ENCODE results near the gene DNHD1. TPM values are rescaled to one million over a fixed set of nuclear protein-coding genes. Genes with fewer than 3 reads are reported as not detected.

Gene DNHD1
- total and polyA plus RNA-seq, 2 of the 8 experiments (the other 6 are each of a cell fraction or from before 2014, with no cell fraction given): 5.0 to 6.8 TPM

DNA sequence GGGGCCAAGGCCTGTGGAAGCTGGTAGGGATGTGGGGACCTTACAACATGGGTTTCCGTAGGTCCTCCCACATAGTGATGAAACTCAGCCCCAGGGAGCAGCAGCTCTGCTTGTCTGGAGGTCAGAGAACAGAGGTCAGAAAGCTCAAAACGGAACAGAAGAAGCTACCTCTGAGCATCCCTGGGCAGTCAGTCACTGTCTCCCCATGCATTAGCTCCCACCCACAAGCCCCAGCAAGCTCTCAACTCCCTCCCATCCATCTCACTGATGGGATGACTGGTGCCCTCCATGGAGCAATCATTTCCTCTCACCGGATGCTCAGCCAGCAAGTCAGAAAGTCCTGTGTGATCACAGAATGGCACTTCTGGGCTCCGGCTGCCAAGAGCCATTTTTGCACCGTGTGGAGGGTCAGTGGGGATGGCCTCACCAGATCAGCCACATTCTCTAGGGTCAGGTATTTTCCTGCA, 120.3 kb downstream of the DNHD1 start:
- Histone ChIP-seq H3K79me2 (ENCODE audit: control insufficient read depth in 1 of 2, insufficient read depth in 2 of 2, low read length in 2 of 2) (peaks cover 0 to 8% of the 10 kb centered on the region in 2 experiments; a peak in 1 of 4 replicates), H3K14ac (ENCODE audit: insufficient read length) (no peak overlapping the region), H2BK15ac (ENCODE audit: low read length) (no peak overlapping the region), H2BK20ac (ENCODE audit: low read length) (no peak overlapping the region), H3K79me1 (ENCODE audit: low read depth, low read length) (no peaks in the 10 kb centered on the region; the same call in none of the 2 replicates), H3K4me3 (ENCODE audit: extremely low read depth in 1 of 4, insufficient read depth in 2 of 4, low read depth in 3 of 4, low read length in 4 of 4) (no peak overlapping the region), H4K20me1 (replicated peaks in 1 of 2; ENCODE audit: control insufficient read depth in 1 of 2, insufficient read depth in 2 of 2, low read length in 2 of 2) (no peaks in the 10 kb centered on the region), H2AFZ (ENCODE audit: low read length) (no peak overlapping the region), H3K27ac (ENCODE audit: low read depth, low read length) (no peak overlapping the region), H3K4ac (replicated peaks; ENCODE audit: insufficient read length, low read depth, low read length) (no peak overlapping the region), H2BK12ac (ENCODE audit: low read depth, low read length) (no peak overlapping the region), H2AK5ac (ENCODE audit: low read depth, low read length) (no peak overlapping the region), H4K8ac (ENCODE audit: extremely low read depth, insufficient read depth, low read length) (no peak overlapping the region), H3K9ac (replicated peaks in 1 of 4; ENCODE audit: extremely low read depth in 1 of 4, low read depth in 3 of 4, low read length in 3 of 4) (no peak overlapping the region), H2BK5ac (ENCODE audit: low read depth, low read length) (no peak overlapping the region), H3K9me3 (ENCODE audit: insufficient read depth in 2 of 2, low read depth in 1 of 2, low read length in 1 of 2) (no peaks in the 10 kb centered on the region), H3K4me1 (replicated peaks in 1 of 4; ENCODE audit: control insufficient read depth in 3 of 4, insufficient read depth in 4 of 4, low read length in 3 of 4) (peaks cover 0 to 7% (median 4%) of the 10 kb centered on the region in 4 experiments; a peak in 3 of 7 replicates), H3K56ac (replicated peaks; ENCODE audit: insufficient read length, low read depth, low read length) (no peak overlapping the region), H3K23ac (ENCODE audit: insufficient read length) (no peak overlapping the region), H3K4me2 (ENCODE audit: insufficient read depth in 1 of 2, low read depth in 2 of 2, low read length in 2 of 2) (no peak overlapping the region), H3K36me3 (ENCODE audit: control insufficient read depth in 2 of 4, insufficient read depth in 4 of 4, low read length in 3 of 4) (peaks cover 0 to 4% (median 2%) of the 10 kb centered on the region in 4 experiments; a peak in 4 of 8 replicates), H3K18ac (ENCODE audit: extremely low read depth, low read length) (no peak overlapping the region), H4K91ac (replicated peaks; ENCODE audit: insufficient read length, low read length) (no peak overlapping the region), H3K23me2 (ENCODE audit: low read depth, low read length) (peaks cover 11% of the 10 kb centered on the region), H3K27me3 (replicated peaks in 1 of 4; ENCODE audit: control insufficient read depth in 3 of 4, extremely low read depth in 1 of 4, insufficient read depth in 3 of 4, low read length in 3 of 4) (no peaks in the 10 kb centered on the region), H4K5ac (ENCODE audit: insufficient read length, low read depth, low read length) (no peak overlapping the region), H2BK120ac (replicated peaks; ENCODE audit: low read depth, low read length) (no peak overlapping the region)
- WGBS, 2 experiments (ENCODE audit: extremely low coverage in 1 of 2, insufficient coverage in 1 of 2, insufficient read length in 1 of 2, insufficient replicate concordance in 2 of 2, low coverage in 1 of 2, low lambda C conversion rate in 2 of 2, missing lambda C conversion rate in 1 of 2): 84% methylated on average over 5 of the region's 5 CpGs; no CpG with 5 or more reads in 1 of the 2 experiments
- DNase-seq (ENCODE audit: low read depth in 1 of 2, low spot score in 2 of 2) (no peak), FAIRE-seq (no peak)
- POLR2A ChIA-PET (ENCODE audit: partially characterized antibody): interaction anchor here (1.0 to 3.2 kb wide), 3 partner anchors 9 to 217 kb away, joined by 3 to 31 read pairs (median 13); partner anchors contain the start of gene MRPL17
- CTCF ChIA-PET (ENCODE audit: partially characterized antibody): interaction anchor here (0.7 to 2.6 kb wide), 8 partner anchors 10 to 655 kb away, joined by 3 to 11 read pairs (median 3); partner anchors contain the start of gene ILK
- no peak for TF ChIP-seq RBBP5 (IDR thresholded peaks at IDR 0.05; ENCODE audit: borderline replicate concordance, low read depth, low read length)
- TF ChIP-seq POLR2A (IDR thresholded peaks at IDR 0.05; ENCODE audit: control extremely low read depth in 1 of 2, low read depth in 2 of 2, low read length in 2 of 2): no peak
- no peak for TF ChIP-seq CEBPB (IDR thresholded peaks at IDR 0.05; ENCODE audit: low read depth, low read length)
- TF ChIP-seq MAX (IDR thresholded peaks at IDR 0.05): no peak
- TF ChIP-seq CBX8 (IDR thresholded peaks at IDR 0.05; ENCODE audit: borderline replicate concordance, low read depth, low read length): no peak
- no peak for TF ChIP-seq HDAC2 (IDR thresholded peaks at IDR 0.05; ENCODE audit: borderline replicate concordance in 1 of 2, low read depth in 2 of 2, low read length in 2 of 2)
- no peak for TF ChIP-seq BACH1 (IDR thresholded peaks at IDR 0.05; ENCODE audit: low read length)
- no peak for TF ChIP-seq SP2 (IDR thresholded peaks at IDR 0.05; ENCODE audit: low read length)
- TF ChIP-seq NRF1 (IDR thresholded peaks at IDR 0.05; ENCODE audit: low read depth, low read length): no peak
- TF ChIP-seq FOSL1 (IDR thresholded peaks at IDR 0.05; ENCODE audit: insufficient read depth, low read depth, low read length): no peak
- TF ChIP-seq CHD2 (IDR thresholded peaks at IDR 0.05; ENCODE audit: low read length): no peak
- TF ChIP-seq GABPA (IDR thresholded peaks at IDR 0.05; ENCODE audit: borderline replicate concordance, insufficient read depth, low read length): no peak
- TF ChIP-seq PHF8 (conservative IDR thresholded peaks at IDR 0.05; ENCODE audit: low read depth, low read length): no peak
- TF ChIP-seq EP300 (IDR thresholded peaks at IDR 0.05; ENCODE audit: borderline replicate concordance in 1 of 2, low read depth in 2 of 2, low read length in 2 of 2): no peak

All from H1 (cell line).